ENCODE measurements around the gene KEL.

DNA sequence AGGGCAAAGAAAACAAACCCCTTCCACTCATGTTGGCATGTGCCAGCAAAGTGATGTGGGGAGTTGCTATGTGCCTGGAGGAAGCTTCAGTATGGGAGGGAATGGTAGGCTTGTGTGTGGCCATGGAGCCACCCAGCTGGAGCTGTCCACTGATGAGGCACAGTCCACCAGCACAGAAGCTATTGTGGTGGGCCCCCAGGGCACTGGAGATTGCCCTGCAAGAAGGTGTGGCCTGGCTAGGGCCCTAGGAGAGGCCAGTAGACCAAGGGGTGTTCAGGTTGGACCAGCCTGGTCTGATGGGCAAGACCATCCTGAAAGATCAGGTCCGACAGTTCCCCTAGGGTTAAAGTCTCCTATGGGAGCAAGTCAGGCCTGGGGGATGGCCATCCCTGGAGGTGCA is 22.1 kb upstream of the KEL start:
- TF ChIP-seq, protein P1, sequence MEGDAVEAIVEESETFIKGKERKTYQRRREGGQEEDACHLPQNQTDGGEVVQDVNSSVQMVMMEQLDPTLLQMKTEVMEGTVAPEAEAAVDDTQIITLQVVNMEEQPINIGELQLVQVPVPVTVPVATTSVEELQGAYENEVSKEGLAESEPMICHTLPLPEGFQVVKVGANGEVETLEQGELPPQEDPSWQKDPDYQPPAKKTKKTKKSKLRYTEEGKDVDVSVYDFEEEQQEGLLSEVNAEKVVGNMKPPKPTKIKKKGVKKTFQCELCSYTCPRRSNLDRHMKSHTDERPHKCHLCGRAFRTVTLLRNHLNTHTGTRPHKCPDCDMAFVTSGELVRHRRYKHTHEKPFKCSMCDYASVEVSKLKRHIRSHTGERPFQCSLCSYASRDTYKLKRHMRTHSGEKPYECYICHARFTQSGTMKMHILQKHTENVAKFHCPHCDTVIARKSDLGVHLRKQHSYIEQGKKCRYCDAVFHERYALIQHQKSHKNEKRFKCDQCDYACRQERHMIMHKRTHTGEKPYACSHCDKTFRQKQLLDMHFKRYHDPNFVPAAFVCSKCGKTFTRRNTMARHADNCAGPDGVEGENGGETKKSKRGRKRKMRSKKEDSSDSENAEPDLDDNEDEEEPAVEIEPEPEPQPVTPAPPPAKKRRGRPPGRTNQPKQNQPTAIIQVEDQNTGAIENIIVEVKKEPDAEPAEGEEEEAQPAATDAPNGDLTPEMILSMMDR (IDR thresholded peaks at IDR 0.05; ENCODE audit: borderline replicate concordance, extremely low read depth, low read length, poor library complexity, severe bottlenecking): no peak
- no peak for TF ChIP-seq EZH2 (IDR thresholded peaks at IDR 0.05; ENCODE audit: borderline replicate concordance, low read depth, low read length, severe bottlenecking)
